ENCODE results near the gene GABBR2.
"Not testable (repeated sequence)": the region's sequence is repeated elsewhere in the genome, so short reads cannot be mapped to it uniquely, and the experiment has no call there.

GABBR2 gene

DNA sequence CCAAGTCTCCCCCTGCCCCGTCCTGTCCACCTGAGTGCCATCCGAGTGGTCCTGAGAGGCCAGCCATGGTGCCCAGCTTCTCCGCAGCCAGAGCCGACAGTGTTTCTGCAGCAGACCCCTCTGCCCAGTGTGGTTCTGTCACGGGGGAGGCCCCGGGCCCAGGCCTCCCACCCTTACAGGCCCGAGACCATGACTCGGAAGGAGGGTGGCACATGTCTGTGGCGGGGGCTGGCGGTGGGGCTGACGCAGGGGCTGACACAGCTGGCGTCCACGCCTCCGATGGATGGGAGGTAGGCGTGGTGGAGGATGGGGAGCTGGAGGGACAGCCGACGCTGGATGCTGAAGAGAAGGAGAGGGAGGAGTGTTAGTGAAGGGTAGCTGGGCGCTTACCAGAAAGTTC is 418.3 kb downstream of the GABBR2 start:
- DNase-seq (ENCODE audit: low spot score): no peak

DNA sequence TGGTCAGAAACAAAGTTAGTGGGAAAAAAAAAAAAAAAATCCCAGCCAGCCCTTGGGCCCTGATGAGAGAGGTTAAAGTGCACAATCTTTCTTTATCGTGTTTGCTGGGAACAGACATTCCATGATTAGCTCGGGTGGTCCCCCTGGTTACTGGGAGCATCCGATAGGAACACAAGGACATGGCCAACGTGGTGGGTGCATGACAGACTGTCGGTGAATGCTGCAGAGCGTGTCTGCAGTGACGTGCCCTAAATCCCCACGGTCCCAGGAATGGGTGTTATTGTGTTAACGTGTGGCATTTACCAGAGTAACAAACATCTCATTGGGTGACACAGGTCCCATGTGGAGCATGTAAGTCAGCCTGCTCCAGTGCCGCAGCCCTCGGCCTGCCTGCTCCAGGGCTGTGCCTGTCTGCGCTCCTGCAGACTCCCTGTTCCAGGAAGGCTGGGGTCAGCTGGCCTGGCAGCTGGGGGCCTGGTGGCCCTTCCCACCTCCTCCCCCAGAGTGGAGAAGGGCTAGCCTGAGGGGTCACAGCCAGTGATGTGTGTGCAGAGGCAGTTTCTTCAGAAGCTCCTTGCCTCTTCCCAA is 419.0 kb downstream of the GABBR2 start:
- no peak for DNase-seq (ENCODE audit: low spot score)

DNA sequence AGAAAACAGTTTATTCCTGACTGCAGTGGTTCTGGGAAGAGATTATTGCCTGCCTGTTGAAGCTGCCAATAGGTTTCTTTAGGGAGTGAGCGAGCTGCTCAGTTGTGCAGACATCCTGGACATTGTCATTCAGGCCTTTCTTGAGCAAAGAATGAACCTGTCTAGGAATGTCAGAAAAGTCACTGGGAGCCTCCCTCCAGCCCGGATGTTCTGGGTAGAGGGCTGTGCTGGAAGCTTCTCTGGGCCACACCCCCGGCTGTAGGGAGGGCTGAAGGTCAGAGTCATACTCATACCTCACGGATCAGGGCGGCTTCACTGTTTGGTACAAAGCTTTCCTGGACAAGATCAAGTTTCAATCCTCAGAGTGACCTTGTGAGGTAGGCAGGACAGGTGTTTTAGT is 419.9 kb downstream of the GABBR2 start:
- DNase-seq (ENCODE audit: low spot score): no peak

DNA sequence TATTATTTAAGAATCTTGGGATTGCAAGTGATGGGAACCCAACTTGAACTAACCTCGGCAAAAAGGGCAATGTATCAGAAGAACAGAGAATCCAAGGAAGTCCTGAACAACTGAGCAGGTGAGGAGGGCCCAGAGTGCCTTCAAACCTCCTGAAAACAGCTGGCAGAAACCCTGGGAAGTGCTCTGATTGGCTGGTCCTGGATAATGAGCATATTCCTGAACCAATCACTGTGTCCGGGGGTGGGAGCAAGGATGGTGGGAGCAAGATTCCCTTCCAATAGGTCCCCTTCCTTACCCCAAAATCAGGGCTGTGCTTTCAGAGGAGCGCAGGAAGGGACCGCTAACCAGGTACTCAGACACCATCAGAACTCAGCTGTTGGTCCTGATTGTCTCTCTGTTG is 421.4 kb downstream of the GABBR2 start:
- DNase-seq (ENCODE audit: low spot score): no peak

DNA sequence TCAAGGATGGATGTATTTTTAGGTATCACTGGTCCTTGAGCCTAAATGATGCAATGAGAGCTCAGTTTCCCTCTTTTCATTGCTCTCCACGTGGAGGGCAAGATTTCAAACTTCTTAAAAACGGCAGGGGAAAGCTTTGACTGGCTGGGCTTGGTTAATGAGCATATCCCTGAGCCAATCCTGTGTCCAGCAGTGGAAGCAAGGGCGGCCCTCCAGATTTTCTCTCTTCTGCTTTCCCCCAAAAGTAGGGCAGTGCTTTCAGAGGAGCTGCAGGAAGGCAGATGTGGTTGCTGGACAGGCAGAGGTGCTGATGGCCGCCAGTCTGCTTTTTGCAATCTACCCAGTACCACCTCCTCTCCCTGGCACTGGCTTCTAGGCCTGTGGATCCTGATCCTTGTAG is 423.3 kb downstream of the GABBR2 start:
- no peak for DNase-seq (ENCODE audit: low spot score)

DNA sequence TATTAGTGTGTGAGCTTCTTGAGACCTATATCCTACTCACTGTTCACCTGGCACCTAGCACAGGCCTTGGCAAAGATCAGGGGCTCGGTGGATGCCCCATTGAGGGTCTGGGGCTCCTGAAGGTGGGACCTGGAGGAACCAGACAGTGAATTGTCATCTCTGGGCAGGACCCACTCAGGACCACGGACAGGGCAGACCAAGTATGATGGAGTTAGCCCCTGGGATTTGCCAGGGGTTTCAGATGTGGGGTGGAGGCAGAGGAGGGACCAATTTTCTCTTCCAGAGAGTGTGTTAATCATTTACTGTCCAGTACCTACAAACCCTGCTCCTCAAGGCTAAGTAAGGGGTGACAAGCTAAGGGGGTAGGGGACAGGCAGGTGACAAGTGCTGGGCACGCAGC is 424.0 kb downstream of the GABBR2 start:
- DNase-seq (ENCODE audit: low spot score): no peak

DNA sequence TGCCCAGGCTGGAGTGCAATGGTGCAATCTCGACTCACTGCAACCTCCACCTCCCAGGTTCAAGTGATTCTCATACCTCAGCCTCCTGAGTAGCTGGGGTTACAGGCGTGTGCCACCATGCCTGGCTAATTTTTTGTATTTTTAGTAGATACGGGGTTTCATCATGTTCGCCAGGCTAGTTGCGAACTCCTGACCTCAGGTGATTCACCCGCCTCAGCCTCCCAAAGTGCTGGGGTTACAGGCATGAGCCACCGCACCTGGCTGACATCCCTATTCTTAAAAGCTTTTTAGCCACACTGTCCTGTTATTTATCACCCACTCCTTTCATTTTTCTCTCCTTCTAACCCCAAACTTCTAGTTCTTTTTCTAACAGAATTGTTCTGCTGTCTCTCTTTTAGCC is 425.6 kb downstream of the GABBR2 start:
- not testable (repeated sequence) for DNase-seq (ENCODE audit: low spot score)

DNA sequence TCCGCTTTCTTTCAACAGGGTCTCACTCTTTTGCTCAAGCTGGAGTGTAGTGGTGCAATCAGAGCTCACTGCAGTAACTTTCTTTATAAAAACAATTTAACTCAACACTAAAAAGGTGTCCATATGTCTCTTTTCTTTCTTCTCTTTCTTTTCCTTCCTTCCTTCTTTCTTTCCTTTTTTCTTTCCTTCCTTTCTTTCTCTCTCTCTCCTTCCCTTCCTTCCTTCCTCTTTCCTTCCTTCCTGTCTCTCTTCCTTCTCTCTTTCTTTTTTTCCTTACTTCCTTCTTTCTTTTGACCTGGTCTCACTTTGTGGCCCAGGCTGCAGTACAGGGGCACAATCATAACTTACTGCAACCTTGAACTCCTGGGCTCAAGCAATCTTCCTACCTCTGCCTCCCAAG is 427.5 kb downstream of the GABBR2 start:
- DNase-seq (ENCODE audit: low spot score): no peak

DNA sequence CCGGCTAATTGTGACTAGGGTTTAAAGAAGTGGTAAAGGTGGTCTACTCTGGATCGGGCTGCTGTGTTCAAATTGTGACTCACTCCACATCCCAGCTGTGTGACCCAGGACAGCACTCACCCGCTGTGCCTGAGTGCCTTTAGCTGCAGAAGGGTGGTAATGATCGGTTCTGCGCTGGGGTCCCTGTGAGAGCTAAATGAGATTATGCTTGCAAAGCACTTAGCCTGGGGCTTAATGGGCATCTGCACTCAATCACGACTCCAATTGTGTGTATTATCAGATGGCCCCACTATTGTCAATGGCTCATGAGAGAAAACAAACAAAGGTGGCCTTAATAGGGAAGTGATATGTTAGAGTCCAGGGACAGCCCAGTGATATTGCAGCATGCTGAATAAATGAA is 428.2 kb downstream of the GABBR2 start:
- DNase-seq (ENCODE audit: low spot score): no peak

DNA sequence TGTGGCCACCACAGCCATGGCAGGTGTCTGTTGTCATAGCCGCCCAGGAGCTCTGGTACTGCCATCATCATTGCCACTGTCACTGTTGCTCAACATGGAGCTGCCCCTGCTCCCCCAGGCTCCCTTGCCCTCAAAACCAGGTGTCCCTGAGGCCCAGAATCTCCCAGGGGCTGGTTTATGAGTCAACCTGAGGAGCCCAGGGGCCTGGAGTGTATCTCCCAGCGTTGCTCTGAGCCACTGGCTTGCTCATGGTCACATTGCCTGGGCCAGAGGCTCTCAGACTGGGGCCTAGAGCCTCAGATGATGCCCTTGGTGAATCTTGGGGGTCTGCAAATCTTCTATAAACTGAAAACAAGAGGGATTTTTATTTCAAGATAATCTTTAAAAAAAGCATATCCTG is 428.6 kb downstream of the GABBR2 start:
- no peak for DNase-seq (ENCODE audit: low spot score)

DNA sequence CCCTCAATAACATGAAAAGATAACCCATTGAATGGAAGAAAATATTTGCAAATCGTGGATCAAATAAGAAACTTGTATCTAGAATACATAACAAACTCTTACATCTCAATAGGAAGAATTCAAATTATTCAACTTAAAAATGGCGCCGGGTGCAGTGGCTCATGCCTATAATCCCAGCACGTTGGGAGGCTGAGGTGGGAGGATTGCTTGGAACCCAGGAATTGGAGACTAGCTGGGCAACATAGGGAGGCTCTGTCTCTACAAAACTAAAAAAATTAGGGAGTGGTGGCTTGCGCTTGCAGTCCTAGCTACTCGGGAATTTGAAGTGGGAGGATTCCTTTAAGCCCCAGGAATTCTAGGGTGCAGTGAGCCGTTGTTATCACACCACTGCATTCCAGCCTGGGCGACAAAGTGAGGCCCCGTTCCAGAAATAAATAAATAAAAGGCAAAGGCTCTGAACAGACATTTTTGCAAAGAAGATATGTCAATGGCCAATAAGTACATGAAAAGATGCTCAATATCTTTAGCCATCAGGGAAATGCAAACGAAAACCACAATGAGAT is 431.7 kb downstream of the GABBR2 start:
- DNase-seq (ENCODE audit: low spot score): no peak

DNA sequence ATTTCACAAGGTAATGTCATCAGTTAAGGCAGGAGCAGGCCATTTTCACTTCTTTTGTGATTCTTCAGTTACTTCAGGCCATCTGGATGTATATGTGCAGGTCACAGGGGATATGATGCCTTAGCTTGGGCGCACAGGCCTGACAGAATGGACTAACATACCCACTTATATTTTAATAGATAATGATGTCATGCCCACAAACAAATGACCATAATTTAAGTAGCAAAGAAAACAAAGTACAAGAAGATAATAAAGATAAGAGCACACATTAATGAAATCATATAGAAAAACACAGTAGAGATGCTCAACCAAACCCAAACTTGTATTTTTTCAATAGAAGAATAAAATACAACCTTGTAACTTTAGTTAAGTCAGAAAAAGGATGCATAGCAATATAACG is 433.6 kb downstream of the GABBR2 start:
- no peak for DNase-seq (ENCODE audit: low spot score)

DNA sequence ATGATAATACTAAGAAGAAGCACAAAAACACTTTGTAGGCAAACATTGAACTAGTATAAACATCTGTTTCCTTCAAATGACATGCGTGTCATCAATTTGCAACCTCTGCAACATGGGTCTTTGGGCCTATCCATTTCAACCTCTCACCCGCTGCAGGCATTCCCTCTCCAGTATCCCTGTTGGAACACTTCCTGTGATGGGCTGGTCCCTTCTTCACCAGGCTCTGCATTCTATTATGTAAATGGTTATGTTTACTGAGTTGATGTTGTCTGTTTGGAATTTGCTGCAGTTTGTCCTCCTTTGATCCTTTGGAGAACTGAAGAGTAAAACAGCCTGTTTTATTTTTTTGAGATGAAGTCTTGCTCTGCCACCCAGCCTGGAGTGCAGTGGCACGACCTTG is 436.7 kb downstream of the GABBR2 start:
- no peak for DNase-seq (ENCODE audit: low spot score)

DNA sequence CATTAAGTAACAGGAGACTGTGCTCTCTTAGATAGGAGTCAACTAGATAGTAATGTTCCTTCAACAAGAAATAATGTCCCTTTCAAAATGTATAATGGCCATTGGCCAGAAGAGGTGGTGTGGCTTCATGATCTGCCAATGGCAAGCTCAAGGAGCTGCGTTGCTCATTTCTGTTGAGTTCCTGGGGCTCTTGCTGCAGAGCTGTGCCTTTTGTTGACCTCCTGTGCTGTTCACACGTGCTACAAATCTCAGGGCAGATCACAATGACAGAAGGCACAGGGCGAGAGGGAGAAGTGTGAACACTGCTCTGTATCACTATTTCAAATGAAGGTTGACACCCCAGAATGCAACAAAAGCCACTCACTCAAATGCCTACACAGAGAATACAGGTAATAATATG is 437.3 kb downstream of the GABBR2 start:
- no peak for DNase-seq (ENCODE audit: low spot score)

DNA sequence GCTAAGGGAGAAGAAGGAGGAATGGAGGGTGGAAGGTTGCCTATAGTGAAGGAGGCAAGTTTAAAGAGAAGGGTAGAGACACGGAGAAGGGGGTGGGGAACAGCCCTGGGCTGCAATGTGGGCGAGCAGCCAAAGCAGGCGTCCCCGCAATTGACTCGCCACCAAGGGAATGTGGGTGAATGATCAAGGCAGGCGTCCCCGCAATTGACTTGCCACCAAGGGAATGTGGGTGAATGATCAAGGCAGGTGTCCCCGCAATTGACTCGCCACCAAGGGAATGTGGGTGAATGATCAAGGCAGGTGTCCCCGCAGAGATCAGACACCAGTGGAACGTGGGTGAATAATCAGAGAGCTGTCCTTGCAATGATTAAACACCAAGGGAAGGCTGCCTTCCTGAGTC is 438.5 kb downstream of the GABBR2 start:
- not testable (repeated sequence) for DNase-seq (ENCODE audit: low spot score)

DNA sequence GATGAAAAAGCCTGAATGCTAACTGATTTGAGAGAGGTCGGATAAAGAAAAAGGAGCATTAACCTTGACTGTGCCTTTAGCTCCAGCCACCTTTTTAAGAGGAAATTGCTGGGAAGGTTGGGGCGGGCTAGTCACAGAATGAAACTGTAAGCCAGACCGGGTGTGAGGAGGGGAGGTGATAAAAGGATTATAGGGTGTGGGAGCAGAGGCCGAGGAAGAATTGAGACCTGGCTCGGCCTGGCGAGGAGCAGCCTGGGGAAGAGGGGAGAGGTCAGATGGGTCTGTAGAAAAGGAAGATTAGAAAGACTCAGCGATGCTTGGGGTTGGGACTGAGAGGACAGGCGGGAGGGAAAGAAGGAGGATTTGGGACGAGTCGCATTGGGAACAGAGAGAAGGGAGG is 439.1 kb downstream of the GABBR2 start:
- DNase-seq (ENCODE audit: low spot score): not testable (repeated sequence)

DNA sequence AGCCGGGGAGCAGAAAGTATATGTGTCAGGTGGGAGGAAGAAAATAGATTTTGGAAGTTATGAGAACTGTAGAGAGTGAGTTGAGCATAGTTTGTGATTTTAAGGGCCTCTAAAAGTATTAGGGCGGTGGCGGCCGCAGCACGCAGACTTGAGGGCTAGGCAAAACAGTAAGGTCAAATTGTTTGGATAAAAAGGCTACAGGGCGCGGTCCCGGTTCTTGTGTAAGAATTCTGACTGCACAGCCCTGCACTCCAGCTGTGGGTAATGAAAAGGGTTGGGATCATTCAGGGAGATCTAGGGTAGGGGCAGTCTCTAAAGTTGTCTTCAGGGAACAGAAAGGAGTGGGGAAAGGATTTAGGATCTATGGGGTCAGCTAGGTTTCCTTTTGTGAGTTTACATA is 441.2 kb downstream of the GABBR2 start:
- DNase-seq (ENCODE audit: low spot score): not testable (repeated sequence)

DNA sequence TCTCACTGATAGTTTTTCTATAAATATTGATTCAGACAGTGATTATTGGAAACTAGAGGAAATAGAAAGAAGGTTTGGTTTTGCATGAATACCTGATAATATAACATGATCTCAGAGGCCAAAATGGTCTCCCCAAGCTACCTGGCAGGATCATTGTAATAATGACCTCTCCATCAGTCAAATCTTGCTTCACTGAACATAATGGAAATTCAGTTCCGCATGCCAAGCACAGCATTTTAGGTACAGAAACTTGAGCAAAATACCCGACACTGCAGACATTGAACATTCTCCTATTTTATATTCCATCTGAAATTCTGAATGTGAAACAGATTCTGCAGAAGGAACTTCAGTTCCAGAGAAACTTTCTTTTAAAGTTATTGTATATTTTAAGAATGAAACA is 444.2 kb downstream of the GABBR2 start:
- no peak for DNase-seq (ENCODE audit: low spot score)

DNA sequence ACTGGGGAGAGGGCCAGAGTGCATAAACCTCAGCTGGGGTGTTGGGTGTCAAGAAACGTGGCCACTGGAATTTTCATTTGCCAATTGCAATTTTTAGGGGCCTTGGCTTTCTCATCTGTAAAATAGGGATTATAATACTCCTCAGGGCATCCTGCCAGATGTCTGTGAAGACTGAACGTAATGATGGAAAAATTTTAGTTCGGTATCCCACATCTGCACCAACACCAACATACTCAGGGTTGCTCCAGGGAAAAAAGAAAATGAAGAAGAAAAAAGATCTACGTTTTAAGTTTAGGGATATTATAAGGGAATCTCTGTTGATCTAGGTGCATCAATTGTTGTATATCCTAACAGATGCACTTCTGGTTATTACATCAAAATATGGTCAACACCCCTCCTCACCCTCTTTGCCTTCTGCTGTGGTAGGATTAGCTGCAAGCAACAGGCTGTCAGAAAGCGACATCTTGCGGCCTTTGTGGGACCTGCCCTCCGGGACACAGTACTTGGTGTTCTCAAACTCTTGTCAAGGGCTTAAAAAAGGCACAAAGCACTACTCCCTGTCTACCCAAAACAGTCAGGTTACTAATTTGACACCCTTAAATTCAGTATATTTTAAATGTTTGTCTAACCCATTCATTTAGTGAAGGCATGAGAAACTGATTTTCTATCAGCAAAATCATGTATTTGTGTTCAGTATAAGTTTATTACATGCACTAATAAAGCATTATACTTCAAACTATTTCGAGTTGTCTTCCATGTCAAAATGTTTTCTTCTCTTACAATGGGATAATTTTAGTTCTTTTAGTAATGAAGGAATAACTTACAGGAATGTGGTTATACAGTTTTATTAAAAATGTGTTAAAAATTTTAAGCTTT is 445.0 kb downstream of the GABBR2 start:
- peak; percentile 74 for DNase-seq (ENCODE audit: low spot score)

DNA sequence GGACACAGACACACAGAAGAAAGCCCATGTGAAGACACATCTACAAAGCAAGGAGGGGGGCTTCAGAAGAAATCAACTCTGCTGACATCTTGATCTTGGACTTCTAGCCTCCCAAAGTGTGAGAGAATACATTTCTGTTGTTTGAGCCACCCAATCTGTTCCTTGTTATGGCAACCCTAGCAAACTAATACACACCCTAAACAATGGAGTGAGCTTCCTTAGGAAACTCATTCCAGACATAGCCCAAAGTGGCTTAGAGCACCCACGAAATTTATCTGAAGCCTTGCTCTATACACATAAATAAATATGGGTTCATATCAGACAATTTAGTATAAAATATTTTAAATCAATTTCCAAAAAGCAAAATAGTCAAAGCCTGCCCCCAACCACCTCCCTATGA is 445.7 kb downstream of the GABBR2 start:
- no peak for DNase-seq (ENCODE audit: low spot score)

DNA sequence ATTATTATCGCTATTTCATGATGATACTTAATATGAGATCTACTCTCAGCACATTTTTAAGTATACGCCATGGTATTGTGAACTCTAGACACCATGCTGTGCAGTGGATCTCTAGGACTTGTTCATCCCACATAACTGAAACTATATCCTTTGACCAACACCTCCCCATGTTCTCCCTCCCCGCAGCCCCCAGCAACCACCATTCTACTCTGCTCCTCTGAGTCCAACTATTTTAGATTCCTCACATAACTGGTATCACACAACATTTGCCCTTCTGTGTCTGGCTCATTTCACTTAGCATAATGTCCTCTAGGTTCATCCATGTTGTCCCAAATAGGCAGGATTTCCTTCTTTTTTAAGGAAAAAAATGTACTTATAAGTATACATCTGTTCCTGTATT is 446.7 kb downstream of the GABBR2 start:
- no peak for DNase-seq (ENCODE audit: low spot score)

DNA sequence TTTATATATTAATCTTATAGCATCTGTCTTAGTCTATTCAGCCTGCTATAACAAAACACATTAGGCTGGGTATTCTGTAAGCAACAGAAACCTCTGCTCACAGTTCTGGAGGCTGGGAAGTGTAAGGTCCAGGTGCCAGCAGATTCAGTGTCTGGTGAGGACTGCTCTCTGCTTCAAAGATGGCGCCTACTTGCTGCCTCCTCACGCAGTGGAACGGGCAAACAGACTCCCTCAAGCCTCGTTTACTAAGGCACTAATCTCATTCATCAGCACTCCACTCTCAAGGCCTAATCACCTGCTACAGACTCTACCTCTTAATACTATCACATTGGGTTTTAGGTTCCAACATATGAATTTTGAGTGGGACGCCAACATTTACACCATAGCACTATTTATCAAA is 448.1 kb downstream of the GABBR2 start:
- DNase-seq (ENCODE audit: low spot score): no peak

DNA sequence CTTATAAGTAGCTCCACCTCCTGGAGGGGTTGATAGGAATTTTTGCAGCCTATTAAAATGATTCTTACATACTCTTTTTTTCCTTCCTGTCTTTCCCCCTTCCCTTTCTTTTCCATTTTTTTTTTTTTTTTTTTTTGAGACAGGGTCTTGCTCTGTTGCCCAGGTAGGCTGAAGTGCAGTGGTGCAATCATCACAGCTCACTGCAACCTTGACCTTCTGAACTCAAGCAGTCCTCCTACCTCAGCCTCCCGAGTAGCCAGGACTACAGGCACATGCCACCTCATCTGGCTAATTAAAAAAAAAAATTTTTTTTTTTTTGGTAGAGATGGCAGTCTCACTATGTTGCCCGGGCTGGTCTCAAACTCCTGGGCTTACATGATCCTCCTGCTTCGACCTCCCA is 448.9 kb downstream of the GABBR2 start:
- no peak for DNase-seq (ENCODE audit: low spot score)

DNA sequence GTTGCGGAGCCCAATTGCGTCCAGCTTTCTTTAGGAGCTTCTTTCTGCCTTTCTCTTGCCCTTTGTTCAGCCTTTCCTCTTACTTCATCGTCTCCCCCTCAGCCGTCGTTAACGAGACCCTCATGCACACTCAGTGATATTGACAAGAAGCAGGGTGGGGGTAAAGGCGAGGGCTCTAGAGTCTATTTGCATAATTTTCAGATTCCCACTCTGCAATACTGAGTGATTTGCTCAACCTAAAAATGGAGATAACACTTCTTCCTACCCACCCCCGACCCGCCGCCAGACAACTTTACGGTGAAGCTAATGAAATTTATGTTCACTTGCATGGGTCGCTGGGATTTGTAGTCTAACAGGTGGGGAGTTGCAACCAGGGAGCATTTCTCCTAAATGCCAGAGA is 452.0 kb downstream of the GABBR2 start:
- peak; percentile 12 for DNase-seq (ENCODE audit: low spot score)

Data from globus pallidus (tissue), 1 donor.